IMR-90 (cell line): Measurements from ENCODE around the gene CCDC102B.

ENCODE experiments used
- BHLHE40 ChIP-seq: fragments of 150-350 bp; IDR thresholded peaks from 2 replicates; pipeline ENCODE4 v1.6.1; 2016; ENCODE audit warnings: mild to moderate bottlenecking, low read depth, low read length
- CEBPB ChIP-seq: IDR thresholded peaks from 2 replicates; pipeline ENCODE4 v1.6.1; 2012; ENCODE audit warnings: low read depth, low read length, improper control_type of control experiment
- FOS ChIP-seq: fragments of 150-350 bp; IDR thresholded peaks from 2 replicates; pipeline ENCODE4 v1.6.1; 2016; ENCODE audit warnings: low read depth, low read length
- MAFK ChIP-seq: IDR thresholded peaks from 2 replicates; pipeline ENCODE4 v1.6.1; 2012; ENCODE audit warnings: low read depth, low read length, improper control_type of control experiment
- MAZ ChIP-seq: IDR thresholded peaks from 2 replicates; pipeline ENCODE4 v1.6.1; 2012; ENCODE audit warnings: low read depth, mild to moderate bottlenecking, low read length, improper control_type of control experiment, moderate library complexity, borderline replicate concordance
- MXI1 ChIP-seq: IDR thresholded peaks from 2 replicates; pipeline ENCODE4 v1.6.1; 2012; ENCODE audit warnings: low read depth, mild to moderate bottlenecking, low read length, moderate library complexity, borderline replicate concordance
- NFE2L2 ChIP-seq: fragments of 150-350 bp; IDR thresholded peaks from 2 replicates; pipeline ENCODE4 v1.6.1; 2016; ENCODE audit warnings: low read depth, mild to moderate bottlenecking, low read length
- POLR2A ChIP-seq: IDR thresholded peaks from 2 replicates; pipeline ENCODE4 v1.6.1; 2012; ENCODE audit warnings: mild to moderate bottlenecking, low read depth, low read length
- RAD21 ChIP-seq: IDR thresholded peaks from 2 replicates; pipeline ENCODE4 v1.6.1; 2012; ENCODE audit warnings: low read length, improper control_type of control experiment
- RCOR1 ChIP-seq: IDR thresholded peaks from 2 replicates; pipeline ENCODE4 v1.6.1; 2012; ENCODE audit warnings: mild to moderate bottlenecking, low read length, improper control_type of control experiment; ENCODE audit not compliant: insufficient replicate concordance
- RFX5 ChIP-seq: IDR thresholded peaks from 2 replicates; pipeline ENCODE4 v1.8.0; 2012; ENCODE audit warnings: low read depth, mild to moderate bottlenecking, low read length, moderate library complexity
- TF ChIP-seq, protein P1 (sequence below): fragments of 150-350 bp; IDR thresholded peaks from 2 replicates; pipeline ENCODE4 v1.6.1; 2017; ENCODE audit warnings: mild to moderate bottlenecking, antibody characterized with exemption, low read length, low read depth
- TF ChIP-seq, protein P2 (sequence below): conservative IDR thresholded peaks from 2 replicates; pipeline ENCODE4 v1.5.1; 2012; ENCODE audit warnings: mild to moderate bottlenecking, low read depth, low read length, improper control_type of control experiment
- TF ChIP-seq, protein P3 (sequence below): fragments of 150-350 bp; IDR thresholded peaks from 2 replicates; pipeline ENCODE4 v1.6.1; 2016; ENCODE audit warnings: low read depth, mild to moderate bottlenecking, low read length, moderate library complexity, borderline replicate concordance

DNA sequence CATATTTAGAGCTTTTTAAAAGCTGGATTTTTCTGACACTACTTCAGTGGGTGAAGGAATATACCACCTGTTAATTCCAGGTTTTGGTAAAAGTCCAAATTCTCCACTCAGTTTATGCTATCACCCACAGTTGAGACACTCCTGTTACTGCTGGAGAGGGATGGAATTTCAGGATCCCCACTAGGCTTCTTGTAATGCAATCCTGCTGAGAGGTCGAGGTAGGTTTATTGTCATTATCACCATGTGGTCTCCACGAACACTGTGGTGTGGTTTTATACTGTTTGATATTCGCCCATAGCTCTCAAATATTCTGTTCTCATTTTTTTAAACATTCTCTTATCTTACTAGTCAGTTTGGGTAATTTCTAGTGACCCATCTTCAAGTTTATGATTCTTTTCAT is 167.9 kb downstream of the CCDC102B start:
- no peak for TF ChIP-seq RCOR1
- TF ChIP-seq, protein P1, sequence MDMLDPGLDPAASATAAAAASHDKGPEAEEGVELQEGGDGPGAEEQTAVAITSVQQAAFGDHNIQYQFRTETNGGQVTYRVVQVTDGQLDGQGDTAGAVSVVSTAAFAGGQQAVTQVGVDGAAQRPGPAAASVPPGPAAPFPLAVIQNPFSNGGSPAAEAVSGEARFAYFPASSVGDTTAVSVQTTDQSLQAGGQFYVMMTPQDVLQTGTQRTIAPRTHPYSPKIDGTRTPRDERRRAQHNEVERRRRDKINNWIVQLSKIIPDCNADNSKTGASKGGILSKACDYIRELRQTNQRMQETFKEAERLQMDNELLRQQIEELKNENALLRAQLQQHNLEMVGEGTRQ = no peak
- TF ChIP-seq, protein P2, sequence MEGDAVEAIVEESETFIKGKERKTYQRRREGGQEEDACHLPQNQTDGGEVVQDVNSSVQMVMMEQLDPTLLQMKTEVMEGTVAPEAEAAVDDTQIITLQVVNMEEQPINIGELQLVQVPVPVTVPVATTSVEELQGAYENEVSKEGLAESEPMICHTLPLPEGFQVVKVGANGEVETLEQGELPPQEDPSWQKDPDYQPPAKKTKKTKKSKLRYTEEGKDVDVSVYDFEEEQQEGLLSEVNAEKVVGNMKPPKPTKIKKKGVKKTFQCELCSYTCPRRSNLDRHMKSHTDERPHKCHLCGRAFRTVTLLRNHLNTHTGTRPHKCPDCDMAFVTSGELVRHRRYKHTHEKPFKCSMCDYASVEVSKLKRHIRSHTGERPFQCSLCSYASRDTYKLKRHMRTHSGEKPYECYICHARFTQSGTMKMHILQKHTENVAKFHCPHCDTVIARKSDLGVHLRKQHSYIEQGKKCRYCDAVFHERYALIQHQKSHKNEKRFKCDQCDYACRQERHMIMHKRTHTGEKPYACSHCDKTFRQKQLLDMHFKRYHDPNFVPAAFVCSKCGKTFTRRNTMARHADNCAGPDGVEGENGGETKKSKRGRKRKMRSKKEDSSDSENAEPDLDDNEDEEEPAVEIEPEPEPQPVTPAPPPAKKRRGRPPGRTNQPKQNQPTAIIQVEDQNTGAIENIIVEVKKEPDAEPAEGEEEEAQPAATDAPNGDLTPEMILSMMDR = no peak
- no peak for TF ChIP-seq POLR2A
- TF ChIP-seq MXI1 = no peak
- TF ChIP-seq MAZ = no peak
- TF ChIP-seq NFE2L2 = no peak
- TF ChIP-seq, protein P3, sequence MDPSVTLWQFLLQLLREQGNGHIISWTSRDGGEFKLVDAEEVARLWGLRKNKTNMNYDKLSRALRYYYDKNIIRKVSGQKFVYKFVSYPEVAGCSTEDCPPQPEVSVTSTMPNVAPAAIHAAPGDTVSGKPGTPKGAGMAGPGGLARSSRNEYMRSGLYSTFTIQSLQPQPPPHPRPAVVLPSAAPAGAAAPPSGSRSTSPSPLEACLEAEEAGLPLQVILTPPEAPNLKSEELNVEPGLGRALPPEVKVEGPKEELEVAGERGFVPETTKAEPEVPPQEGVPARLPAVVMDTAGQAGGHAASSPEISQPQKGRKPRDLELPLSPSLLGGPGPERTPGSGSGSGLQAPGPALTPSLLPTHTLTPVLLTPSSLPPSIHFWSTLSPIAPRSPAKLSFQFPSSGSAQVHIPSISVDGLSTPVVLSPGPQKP = no peak
- no peak for TF ChIP-seq FOS
- TF ChIP-seq BHLHE40 = no peak
- no peak for TF ChIP-seq RAD21
- no peak for TF ChIP-seq RFX5
- no peak for TF ChIP-seq CEBPB
- no peak for TF ChIP-seq MAFK
